GM23338 (cell line): ENCODE results near the gene CHD8. TPM values are rescaled to one million over a fixed set of nuclear protein-coding genes. Genes with fewer than 3 reads are reported as not detected.
A peak's percentile ranks its signal among the peaks of the same experiment; 100 is the strongest.

ENCODE experiments used
- ATAC-seq: fragments of 200-7000 bp; cut with Tn5 transposase; 3 replicates; pipeline ENCODE4 v1.9.1; 2020
- DNase-seq: peaks from one replicate; pipeline ENCODE4 v3.0.0-alpha.2; 2015; ENCODE audit warnings: low spot score
- H2AFZ ChIP-seq: fragments of 200-600 bp; sonication (generic); 2 replicates; pipeline ENCODE4 v1.8.0; 2016; ENCODE audit warnings: antibody characterized with exemption, mild to moderate bottlenecking, moderate library complexity
- H3F3A ChIP-seq: fragments of 200-600 bp; sonication (generic); replicated peaks from 2 replicates; pipeline ENCODE4 v1.8.0; 2017; ENCODE audit warnings: antibody characterized with exemption, mixed run types, low read depth
- H3K27ac ChIP-seq: fragments of 200-600 bp; sonication (generic); 2 replicates; pipeline ENCODE4 v1.6.1; 2016; ENCODE audit warnings: low read depth
- H3K27me3 ChIP-seq: fragments of 200-600 bp; sonication (generic); 2 replicates; pipeline ENCODE4 v1.8.0; 2016; ENCODE audit warnings: mild to moderate bottlenecking, mixed run types, moderate library complexity; ENCODE audit not compliant: insufficient read depth
- H3K36me3 ChIP-seq: fragments of 200-600 bp; sonication (generic); 2 replicates; pipeline ENCODE4 v1.8.0; 2016; ENCODE audit warnings: mild to moderate bottlenecking; ENCODE audit not compliant: insufficient read depth
- H3K4me1 ChIP-seq: fragments of 200-600 bp; sonication (generic); 2 replicates; pipeline ENCODE4 v1.8.0; 2016; ENCODE audit warnings: mild to moderate bottlenecking, moderate library complexity; ENCODE audit not compliant: insufficient read depth
- H3K4me2 ChIP-seq: fragments of 200-600 bp; sonication (generic); 2 replicates; pipeline ENCODE4 v1.7.1; 2017; ENCODE audit warnings: mixed run types
- H3K4me3 ChIP-seq: fragments of 200-600 bp; sonication (generic); 2 replicates; pipeline ENCODE4 v1.6.1; 2016; ENCODE audit warnings: mixed run types
- H3K79me2 ChIP-seq: fragments of 200-600 bp; sonication (generic); replicated peaks from 2 replicates; pipeline ENCODE4 v1.8.0; 2017; ENCODE audit warnings: mild to moderate bottlenecking; ENCODE audit not compliant: insufficient read depth
- H3K9me2 ChIP-seq: fragments of 200-600 bp; sonication (generic); 2 replicates; pipeline ENCODE4 v1.8.0; 2017; ENCODE audit not compliant: insufficient read depth
- H4K20me1 ChIP-seq: fragments of 200-600 bp; sonication (generic); replicated peaks from 2 replicates; pipeline ENCODE4 v1.8.0; 2017; ENCODE audit warnings: mild to moderate bottlenecking; ENCODE audit not compliant: insufficient read depth
- H3K27ac Mint-ChIP-seq: 2 replicates; pipeline ENCODE4 v1.8.0; 2020; ENCODE audit warnings: inconsistent platforms, mild to moderate bottlenecking, moderate library complexity, mixed read lengths
- H3K27me3 Mint-ChIP-seq: 3 replicates; pipeline ENCODE4 v1.8.0; 2022; ENCODE audit warnings: low read depth, mild to moderate bottlenecking, moderate library complexity, mixed read lengths, inconsistent platforms; ENCODE audit not compliant: insufficient read depth, poor library complexity
- H3K36me3 Mint-ChIP-seq: 3 replicates; pipeline ENCODE4 v1.8.0; 2021; ENCODE audit warnings: low read depth, mild to moderate bottlenecking, inconsistent platforms, moderate library complexity, mixed read lengths
- H3K4me1 Mint-ChIP-seq: 3 replicates; pipeline ENCODE4 v1.8.0; 2020; ENCODE audit warnings: mild to moderate bottlenecking, inconsistent platforms, mixed read lengths
- H3K4me3 Mint-ChIP-seq: 3 replicates; pipeline ENCODE4 v1.8.0; 2021; ENCODE audit warnings: moderate library complexity, mild to moderate bottlenecking, inconsistent platforms, mixed read lengths
- H3K9me3 Mint-ChIP-seq: 3 replicates; pipeline ENCODE4 v1.8.0; 2020; ENCODE audit warnings: moderate library complexity, mild to moderate bottlenecking, inconsistent platforms, mixed read lengths
- CREB1 ChIP-seq: fragments of 250-450 bp; sonication (Bioruptor Pico); IDR thresholded peaks from 2 replicates; pipeline ENCODE4 v1.5.0; 2020; ENCODE audit warnings: low read depth, mild to moderate bottlenecking, moderate library complexity
- EZH2 ChIP-seq: fragments of 200-600 bp; sonication (generic); IDR thresholded peaks from one replicate; pipeline ENCODE4 v1.8.0; 2017; ENCODE audit warnings: antibody characterized with exemption, mild to moderate bottlenecking, low read depth; ENCODE audit not compliant: unreplicated experiment
- EZH2phosphoT487 ChIP-seq: fragments of 200-600 bp; sonication (generic); IDR thresholded peaks from one replicate; pipeline ENCODE4 v1.8.1; 2018; ENCODE audit warnings: antibody characterized with exemption; ENCODE audit not compliant: unreplicated experiment
- JUNB ChIP-seq: IDR thresholded peaks from one replicate; pipeline ENCODE4 v1.6.1; 2016; ENCODE audit warnings: antibody characterized with exemption; ENCODE audit not compliant: unreplicated experiment
- NANOG ChIP-seq: IDR thresholded peaks from 2 replicates; pipeline ENCODE4 v1.6.1; 2016; ENCODE audit warnings: antibody characterized with exemption, borderline replicate concordance
- POLR2AphosphoS5 ChIP-seq: IDR thresholded peaks from 2 replicates; pipeline ENCODE4 v1.6.1; 2016; ENCODE audit warnings: antibody characterized with exemption, low read depth
- REST ChIP-seq: IDR thresholded peaks from one replicate; pipeline ENCODE4 v1.6.1; 2018; ENCODE audit warnings: antibody characterized with exemption; ENCODE audit not compliant: unreplicated experiment
- STAT1 ChIP-seq: IDR thresholded peaks from one replicate; pipeline ENCODE4 v1.6.1; 2016; ENCODE audit warnings: antibody characterized with exemption; ENCODE audit not compliant: unreplicated experiment
- ZNF114 ChIP-seq: fragments of 250-450 bp; sonication (Bioruptor Pico); IDR thresholded peaks from 2 replicates; pipeline ENCODE4 v1.5.0; 2020; ENCODE audit warnings: mild to moderate bottlenecking, moderate library complexity
- ZNF331 ChIP-seq: fragments of 250-450 bp; sonication (Bioruptor Pico); IDR thresholded peaks from 2 replicates; pipeline ENCODE4 v1.5.0; 2020; ENCODE audit warnings: low read depth, mild to moderate bottlenecking, moderate library complexity
- ZNF462 ChIP-seq: fragments of 250-450 bp; sonication (Bioruptor Pico); IDR thresholded peaks from 2 replicates; pipeline ENCODE4 v1.5.0; 2020; ENCODE audit warnings: mild to moderate bottlenecking, moderate library complexity
- polyA plus RNA-seq: library from polyadenylated mRNA; unstranded; fragments of >200 nt; fragmentation: Nextera tagmentation; extraction: Ambion mirVana; gene quantifications from 2 replicates; pipeline ENCODE4 v1.2.1, GENCODE V29; 2016
- total RNA-seq: library from RNA; depleted of rRNA; stranded (reverse); fragments of >200 nt; shearing (Covaris generic); gene quantifications from 2 replicates; pipeline ENCODE4 v1.2.3, GENCODE V29; 2014
- TF ChIP-seq, protein P1 (sequence below), 2 experiments: fragments of 200-600 bp in 1 of 2; sonication (generic) in 1 of 2; conservative IDR thresholded peaks; 2 replicates each; pipeline versions ENCODE4 v1.5.1 to v1.6.1; 2016 to 2017; ENCODE audit warnings: antibody characterized with exemption in 2 of 2, low read depth in 2 of 2, mild to moderate bottlenecking in 2 of 2, moderate library complexity in 1 of 2
- TF ChIP-seq, protein P2 (sequence below): IDR thresholded peaks from 2 replicates; pipeline ENCODE4 v1.6.1; 2016; ENCODE audit warnings: antibody characterized with exemption

CHD8 gene
- total and polyA plus RNA-seq, 2 experiments from 2014 or later: 96.2 to 129 TPM

GRCh38 chr14:21476925-21477681, 21.2 kb upstream of the CHD8 start, which contains the start of the genes RAB2B and TOX4:
Gene RAB2B (minus strand): TSS chr14:21476959. CDS start chr14:21476872, 87 bp downstream.
Gene TOX4 (plus strand): TSS chr14:21477195. CDS start chr14:21477279, 84 bp downstream.
- Histone ChIP-seq H3K27ac (peak within 1 kb of the TSS; percentile 82), H3K4me2 (peak within 1 kb of the TSS; percentile 95), H4K20me1 (peaks cover 10% of the 10 kb centered on the region; the same call in 1 of the 2 replicates), H3K9me2 (no peaks in the 10 kb centered on the region), H3K36me3 (peaks cover 11% of the 10 kb centered on the region; the same call in 1 of the 2 replicates), H3K27me3 (no peaks in the 10 kb centered on the region), H3K4me1 (no peaks in the 10 kb centered on the region), H3F3A (peaks cover 7% of the 10 kb centered on the region; the same call in 1 of the 2 replicates), H2AFZ (peak within 1 kb of the TSS; percentile 72; the same call in 1 of the 2 replicates), H3K79me2 (peaks cover 59% of the 10 kb centered on the region), H3K4me3 (peak within 1 kb of the TSS; percentile 69)
- Mint-ChIP-seq H3K9me3 (no peaks in the 10 kb centered on the region), H3K36me3 (peaks cover 27% of the 10 kb centered on the region), H3K4me1 (peaks cover 11% of the 10 kb centered on the region; the same call in 1 of the 3 replicates), H3K27ac (peak within 1 kb of the TSS; percentile 98), H3K27me3 (peaks cover 4% of the 10 kb centered on the region), H3K4me3 (peak within 1 kb of the TSS; percentile 97)
- peak; percentile 98 for ATAC-seq
- DNase-seq: peak; percentile 99
- TF ChIP-seq EZH2phosphoT487 (no peak), NANOG (no peak), STAT1 (no peak), REST (no peak), CREB1 (peak; percentile 94), EZH2 (no peak), JUNB (no peak), ZNF114 (CRISPR knock-in tag) (no peak), ZNF331 (no peak), POLR2AphosphoS5 (peak; percentile 56; the same call in 1 of the 2 replicates), ZNF462 (CRISPR knock-in tag) (no peak)
- TF ChIP-seq, protein P1, sequence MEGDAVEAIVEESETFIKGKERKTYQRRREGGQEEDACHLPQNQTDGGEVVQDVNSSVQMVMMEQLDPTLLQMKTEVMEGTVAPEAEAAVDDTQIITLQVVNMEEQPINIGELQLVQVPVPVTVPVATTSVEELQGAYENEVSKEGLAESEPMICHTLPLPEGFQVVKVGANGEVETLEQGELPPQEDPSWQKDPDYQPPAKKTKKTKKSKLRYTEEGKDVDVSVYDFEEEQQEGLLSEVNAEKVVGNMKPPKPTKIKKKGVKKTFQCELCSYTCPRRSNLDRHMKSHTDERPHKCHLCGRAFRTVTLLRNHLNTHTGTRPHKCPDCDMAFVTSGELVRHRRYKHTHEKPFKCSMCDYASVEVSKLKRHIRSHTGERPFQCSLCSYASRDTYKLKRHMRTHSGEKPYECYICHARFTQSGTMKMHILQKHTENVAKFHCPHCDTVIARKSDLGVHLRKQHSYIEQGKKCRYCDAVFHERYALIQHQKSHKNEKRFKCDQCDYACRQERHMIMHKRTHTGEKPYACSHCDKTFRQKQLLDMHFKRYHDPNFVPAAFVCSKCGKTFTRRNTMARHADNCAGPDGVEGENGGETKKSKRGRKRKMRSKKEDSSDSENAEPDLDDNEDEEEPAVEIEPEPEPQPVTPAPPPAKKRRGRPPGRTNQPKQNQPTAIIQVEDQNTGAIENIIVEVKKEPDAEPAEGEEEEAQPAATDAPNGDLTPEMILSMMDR (conservative IDR thresholded peaks at IDR 0.05; ENCODE audit: low read depth in 2 of 2): peak; percentile 88
- TF ChIP-seq, protein P2, sequence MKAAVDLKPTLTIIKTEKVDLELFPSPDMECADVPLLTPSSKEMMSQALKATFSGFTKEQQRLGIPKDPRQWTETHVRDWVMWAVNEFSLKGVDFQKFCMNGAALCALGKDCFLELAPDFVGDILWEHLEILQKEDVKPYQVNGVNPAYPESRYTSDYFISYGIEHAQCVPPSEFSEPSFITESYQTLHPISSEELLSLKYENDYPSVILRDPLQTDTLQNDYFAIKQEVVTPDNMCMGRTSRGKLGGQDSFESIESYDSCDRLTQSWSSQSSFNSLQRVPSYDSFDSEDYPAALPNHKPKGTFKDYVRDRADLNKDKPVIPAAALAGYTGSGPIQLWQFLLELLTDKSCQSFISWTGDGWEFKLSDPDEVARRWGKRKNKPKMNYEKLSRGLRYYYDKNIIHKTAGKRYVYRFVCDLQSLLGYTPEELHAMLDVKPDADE: peak; percentile 67
